ENCODE measurements around the gene ANTXR1. TPM values are rescaled to one million over a fixed set of nuclear protein-coding genes. Genes with fewer than 3 reads are reported as not detected.

ANTXR1 gene
- polyA plus RNA-seq, 1 of the 3 experiments (the other 2 are of a cell fraction) = 114 TPM

GRCh38 chr2:69145204-69145603 is 132.2 kb downstream of the ANTXR1 start:
- ChIA-PET CTCF (no interaction called here), POLR2A (no interaction called here)
- no peak overlapping the region for H3K4me2 ChIP-seq
- H3K4me3 ChIP-seq (ENCODE audit: low read depth in 2 of 2, low read length in 1 of 2) = no peak overlapping the region
- no peak overlapping the region for H3K9ac ChIP-seq
- H3K27ac ChIP-seq (ENCODE audit: low read depth in 2 of 2, low read length in 1 of 2) = no peak overlapping the region
- no peaks in the 10 kb centered on the region for H4K20me1 ChIP-seq (ENCODE audit: insufficient read depth)
- no peak overlapping the region for H2AFZ ChIP-seq (ENCODE audit: low read depth)
- no peak for TF ChIP-seq EP300 (IDR thresholded peaks at IDR 0.05; ENCODE audit: borderline replicate concordance in 1 of 2, low read depth in 1 of 2, low read length in 1 of 2)
- no peak for TF ChIP-seq TAF1 (IDR thresholded peaks at IDR 0.05; ENCODE audit: borderline replicate concordance, low read depth, low read length)
- no peak for TF ChIP-seq REST (IDR thresholded peaks at IDR 0.05; ENCODE audit: low read depth, low read length)
- TF ChIP-seq SMC3 (IDR thresholded peaks at IDR 0.05; ENCODE audit: low read depth, low read length) = no peak
- TF ChIP-seq RFX5 (IDR thresholded peaks at IDR 0.05; ENCODE audit: low read length) = no peak
- TF ChIP-seq MXI1 (IDR thresholded peaks at IDR 0.05; ENCODE audit: low read depth, low read length) = no peak
- no peak for TF ChIP-seq RCOR1 (IDR thresholded peaks at IDR 0.05; ENCODE audit: low read length)
- no peak for TF ChIP-seq POLR2AphosphoS5 (IDR thresholded peaks at IDR 0.05; ENCODE audit: low read depth, low read length)
- no peaks in the 10 kb centered on the region for H3K9me2 ChIP-seq
- no peak for DNase-seq
- H3K9me3 ChIP-seq = no peaks in the 10 kb centered on the region
- no peaks in the 10 kb centered on the region for H3K27me3 ChIP-seq (ENCODE audit: insufficient read depth)
- H3K36me3 ChIP-seq (replicated peaks in 1 of 2; ENCODE audit: control insufficient read depth in 1 of 2, insufficient read depth in 2 of 2, low read length in 1 of 2) = peaks cover 19 to 34% of the 10 kb centered on the region in 2 experiments
- H3F3A ChIP-seq (replicated peaks; ENCODE audit: insufficient read depth) = peaks cover 24% of the 10 kb centered on the region
- 92% methylated on average over 7 of the region's 7 CpGs for WGBS (ENCODE audit: low lambda C conversion rate)
- H3K79me2 ChIP-seq (ENCODE audit: insufficient read depth) = peaks cover 18% of the 10 kb centered on the region; the same call in 1 of the 2 replicates
- H3K4me1 ChIP-seq (ENCODE audit: control insufficient read depth in 1 of 2, insufficient read depth in 2 of 2, low read depth in 1 of 2, low read length in 1 of 2) = peaks cover 15% of the 10 kb centered on the region in 2 experiments; a peak in 3 of 4 replicates

GRCh38 chr2:69147841-69148533 is 135.0 kb downstream of the ANTXR1 start:
- CTCF ChIA-PET = interaction anchor here (0.7 to 1.3 kb wide), 2 partner anchors 16 to 28 kb away, joined by 3 read pairs; no protein-coding TSS in a partner anchor
- no peak overlapping the region for H3K27ac ChIP-seq (ENCODE audit: low read depth in 2 of 2, low read length in 1 of 2)
- no peaks in the 10 kb centered on the region for H3K9me2 ChIP-seq
- peaks cover 17% of the 10 kb centered on the region for H3F3A ChIP-seq (replicated peaks; ENCODE audit: insufficient read depth)
- no peak overlapping the region for H2AFZ ChIP-seq (ENCODE audit: low read depth)
- H3K4me1 ChIP-seq (ENCODE audit: control insufficient read depth in 1 of 2, insufficient read depth in 2 of 2, low read depth in 1 of 2, low read length in 1 of 2) = peaks cover 10 to 14% of the 10 kb centered on the region in 2 experiments; a peak in 3 of 4 replicates
- no peak overlapping the region for H3K4me2 ChIP-seq
- no peak for DNase-seq
- no peak overlapping the region for H3K4me3 ChIP-seq (ENCODE audit: low read depth in 2 of 2, low read length in 1 of 2)
- H3K27me3 ChIP-seq (ENCODE audit: insufficient read depth) = no peaks in the 10 kb centered on the region
- no peaks in the 10 kb centered on the region for H4K20me1 ChIP-seq (ENCODE audit: insufficient read depth)
- 95% methylated on average over 13 of the region's 13 CpGs for WGBS (ENCODE audit: low lambda C conversion rate)
- H3K36me3 ChIP-seq (replicated peaks in 1 of 2; ENCODE audit: control insufficient read depth in 1 of 2, insufficient read depth in 2 of 2, low read length in 1 of 2) = peaks cover 31 to 40% of the 10 kb centered on the region in 2 experiments
- H3K79me2 ChIP-seq (ENCODE audit: insufficient read depth) = no peaks in the 10 kb centered on the region
- H3K9me3 ChIP-seq = no peaks in the 10 kb centered on the region
- POLR2A ChIA-PET = no interaction called here
- no peak overlapping the region for H3K9ac ChIP-seq
- TF ChIP-seq FOXJ3 (CRISPR knock-in tag; IDR thresholded peaks at IDR 0.05) = no peak
- TF ChIP-seq EP300 (IDR thresholded peaks at IDR 0.05; ENCODE audit: borderline replicate concordance in 1 of 2, low read depth in 1 of 2, low read length in 1 of 2) = no peak
- TF ChIP-seq FOSL2 (IDR thresholded peaks at IDR 0.05; ENCODE audit: borderline replicate concordance, low read depth) = no peak
- TF ChIP-seq FOXM1 (IDR thresholded peaks at IDR 0.05; ENCODE audit: low read depth) = no peak
- no peak for TF ChIP-seq NRF1 (IDR thresholded peaks at IDR 0.05; ENCODE audit: low read depth, low read length)
- TF ChIP-seq NFIC (IDR thresholded peaks at IDR 0.05; ENCODE audit: borderline replicate concordance) = no peak
- TF ChIP-seq POLR2AphosphoS5 (IDR thresholded peaks at IDR 0.05; ENCODE audit: low read depth, low read length) = no peak
- TF ChIP-seq TEAD4 (IDR thresholded peaks at IDR 0.05; ENCODE audit: borderline replicate concordance, insufficient read depth) = no peak
- TF ChIP-seq REST (IDR thresholded peaks at IDR 0.05; ENCODE audit: low read depth, low read length) = no peak
- no peak for TF ChIP-seq YY1 (IDR thresholded peaks at IDR 0.05; ENCODE audit: low read depth)
- no peak for TF ChIP-seq USF1 (IDR thresholded peaks at IDR 0.05; ENCODE audit: borderline replicate concordance, low read depth)
- no peak for TF ChIP-seq GABPA (IDR thresholded peaks at IDR 0.05; ENCODE audit: low read depth)
- TF ChIP-seq MXI1 (IDR thresholded peaks at IDR 0.05; ENCODE audit: low read depth, low read length) = no peak
- no peak for TF ChIP-seq ELF1 (IDR thresholded peaks at IDR 0.05)
- TF ChIP-seq RAD21 (IDR thresholded peaks at IDR 0.05; ENCODE audit: low read length) = no peak
- TF ChIP-seq TCF12 (IDR thresholded peaks at IDR 0.05) = no peak

All from SK-N-SH (cell line).